ENCODE results near the gene SAMD13. TPM values are rescaled to one million over a fixed set of nuclear protein-coding genes. Genes with fewer than 3 reads are reported as not detected.

SAMD13 gene
- polyA plus RNA-seq, 1 experiment, result 0.20 TPM

DNA sequence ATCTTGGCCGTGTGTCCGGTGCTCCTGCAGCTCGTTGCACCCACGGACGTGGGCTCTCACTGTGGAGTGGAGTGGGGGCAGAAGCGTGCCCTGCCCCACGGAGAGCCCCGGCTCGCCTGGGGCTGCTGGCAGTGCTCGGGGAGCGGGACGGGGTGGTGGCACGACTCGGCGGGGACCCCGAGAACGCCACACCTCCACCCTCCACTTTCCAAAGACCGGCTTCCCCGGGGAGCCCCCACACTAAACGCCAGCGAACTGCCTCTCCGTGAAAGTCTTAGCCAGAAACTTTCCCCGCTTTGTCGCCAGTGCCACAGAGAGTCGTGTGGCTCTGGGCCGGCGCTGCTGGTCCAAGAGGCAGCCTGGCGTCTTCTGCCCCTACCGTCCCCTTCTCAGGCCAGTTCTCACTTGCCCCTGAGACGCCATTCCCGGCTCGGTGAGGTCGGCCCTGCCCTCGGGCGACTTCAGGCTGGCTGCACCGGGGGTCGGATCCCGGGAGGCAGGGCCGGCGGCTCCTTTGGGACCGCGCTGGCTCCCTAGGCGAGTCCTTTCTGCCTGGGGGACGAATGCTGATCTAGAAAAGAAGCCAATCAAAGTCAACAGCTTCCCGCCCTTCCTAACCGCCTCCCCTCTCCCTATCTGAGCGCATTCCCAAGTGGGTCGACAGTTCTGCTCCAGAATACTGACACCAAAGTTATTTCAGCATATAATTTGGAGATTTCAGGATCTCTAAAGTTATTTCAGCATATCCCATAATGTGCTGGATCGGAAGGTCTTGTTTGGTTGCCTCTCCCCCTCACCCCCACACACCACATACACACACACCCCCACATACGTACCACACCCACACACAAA is 2.6 kb upstream of the SAMD13 start:
- ChIA-PET POLR2A (interaction anchor here (0.6 kb wide), 1 partner anchor 28 kb away, joined by 3 read pairs; no protein-coding TSS in a partner anchor), CTCF (interaction anchor here (0.6 to 1.0 kb wide), 3 partner anchors 15 to 484 kb away, joined by 3 to 4 read pairs (median 3); no protein-coding TSS in a partner anchor)
- TF ChIP-seq, protein P1, sequence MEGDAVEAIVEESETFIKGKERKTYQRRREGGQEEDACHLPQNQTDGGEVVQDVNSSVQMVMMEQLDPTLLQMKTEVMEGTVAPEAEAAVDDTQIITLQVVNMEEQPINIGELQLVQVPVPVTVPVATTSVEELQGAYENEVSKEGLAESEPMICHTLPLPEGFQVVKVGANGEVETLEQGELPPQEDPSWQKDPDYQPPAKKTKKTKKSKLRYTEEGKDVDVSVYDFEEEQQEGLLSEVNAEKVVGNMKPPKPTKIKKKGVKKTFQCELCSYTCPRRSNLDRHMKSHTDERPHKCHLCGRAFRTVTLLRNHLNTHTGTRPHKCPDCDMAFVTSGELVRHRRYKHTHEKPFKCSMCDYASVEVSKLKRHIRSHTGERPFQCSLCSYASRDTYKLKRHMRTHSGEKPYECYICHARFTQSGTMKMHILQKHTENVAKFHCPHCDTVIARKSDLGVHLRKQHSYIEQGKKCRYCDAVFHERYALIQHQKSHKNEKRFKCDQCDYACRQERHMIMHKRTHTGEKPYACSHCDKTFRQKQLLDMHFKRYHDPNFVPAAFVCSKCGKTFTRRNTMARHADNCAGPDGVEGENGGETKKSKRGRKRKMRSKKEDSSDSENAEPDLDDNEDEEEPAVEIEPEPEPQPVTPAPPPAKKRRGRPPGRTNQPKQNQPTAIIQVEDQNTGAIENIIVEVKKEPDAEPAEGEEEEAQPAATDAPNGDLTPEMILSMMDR (IDR thresholded peaks at IDR 0.05; ENCODE audit: insufficient read depth, low read depth, low read length), result no peak
- Histone ChIP-seq H3K27me3 (ENCODE audit: control insufficient read depth, insufficient read depth, low read length) (no peaks in the 10 kb centered on the region), H3K36me3 (ENCODE audit: control insufficient read depth, insufficient read depth, low read length) (no peaks in the 10 kb centered on the region), H3K4me3 (ENCODE audit: low read depth, low read length) (peak overlapping the region; percentile 71)
- DNase-seq (ENCODE audit: low read depth), result no peak

DNA sequence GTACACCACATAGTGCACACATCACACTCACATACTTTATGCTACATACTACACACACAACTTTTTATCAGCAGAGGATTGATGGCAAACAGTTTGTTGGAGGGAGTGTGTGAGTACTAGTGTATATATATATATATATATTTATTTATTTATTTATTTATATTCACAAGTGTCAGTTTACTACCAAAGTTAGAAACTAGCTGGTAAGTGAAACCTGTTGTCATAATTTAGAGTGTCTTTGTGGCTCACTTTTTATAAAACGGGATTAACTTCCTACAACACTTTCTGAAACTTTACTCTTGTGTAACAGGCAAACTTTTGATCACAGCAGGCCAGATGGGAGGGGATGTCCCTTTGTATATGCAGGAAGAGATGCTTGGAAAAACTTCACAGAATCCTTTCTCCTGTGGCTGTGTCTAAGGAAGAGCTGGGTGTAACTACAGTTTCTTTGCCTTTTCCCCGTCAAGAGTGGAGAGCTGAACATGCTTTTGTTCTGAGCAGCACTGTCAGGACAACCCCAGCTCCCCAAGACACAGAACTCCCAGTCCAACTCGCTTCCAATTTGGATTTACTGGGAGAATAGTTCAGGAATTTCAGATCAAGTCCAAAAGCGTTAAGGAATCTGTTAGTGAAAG is 1.9 kb upstream of the SAMD13 start:
- TF ChIP-seq, protein P1 (IDR thresholded peaks at IDR 0.05; ENCODE audit: insufficient read depth, low read depth, low read length), result no peak
- DNase-seq (ENCODE audit: low read depth), result no peak
- H3K27me3 ChIP-seq (ENCODE audit: control insufficient read depth, insufficient read depth, low read length), result no peaks in the 10 kb centered on the region
- ChIA-PET POLR2A (no interaction called here), CTCF (no interaction called here)
- no peaks in the 10 kb centered on the region for H3K36me3 ChIP-seq (ENCODE audit: control insufficient read depth, insufficient read depth, low read length)
- no peak overlapping the region; the same call in 1 of the 2 replicates for H3K4me3 ChIP-seq (ENCODE audit: low read depth, low read length)

DNA sequence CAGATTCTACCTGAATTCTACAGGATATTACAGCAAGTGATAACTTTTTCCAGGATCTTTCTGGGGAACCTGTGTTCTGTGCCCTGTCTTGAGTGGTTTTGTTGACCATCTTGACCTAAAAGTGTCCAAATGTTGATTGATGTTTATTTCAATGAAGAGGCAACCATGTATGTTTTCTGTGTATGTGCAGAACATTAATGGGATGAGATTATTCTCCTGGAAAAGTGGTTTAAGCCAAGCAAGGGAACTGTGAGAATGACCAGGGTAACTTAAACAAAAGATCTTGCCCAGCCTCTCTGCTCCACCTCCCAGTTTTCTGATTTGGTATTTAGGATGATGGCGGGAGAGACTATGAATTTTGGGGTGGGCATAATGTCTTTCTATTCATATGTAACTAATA is 1.0 kb upstream of the SAMD13 start:
- Histone ChIP-seq H3K27me3 (ENCODE audit: control insufficient read depth, insufficient read depth, low read length) (no peaks in the 10 kb centered on the region), H3K4me3 (ENCODE audit: low read depth, low read length) (no peak overlapping the region), H3K36me3 (ENCODE audit: control insufficient read depth, insufficient read depth, low read length) (no peaks in the 10 kb centered on the region)
- CTCF ChIA-PET, result no interaction called here
- DNase-seq (ENCODE audit: low read depth), result no peak
- TF ChIP-seq, protein P1 (IDR thresholded peaks at IDR 0.05; ENCODE audit: insufficient read depth, low read depth, low read length), result no peak
- POLR2A ChIA-PET, result no interaction called here

DNA sequence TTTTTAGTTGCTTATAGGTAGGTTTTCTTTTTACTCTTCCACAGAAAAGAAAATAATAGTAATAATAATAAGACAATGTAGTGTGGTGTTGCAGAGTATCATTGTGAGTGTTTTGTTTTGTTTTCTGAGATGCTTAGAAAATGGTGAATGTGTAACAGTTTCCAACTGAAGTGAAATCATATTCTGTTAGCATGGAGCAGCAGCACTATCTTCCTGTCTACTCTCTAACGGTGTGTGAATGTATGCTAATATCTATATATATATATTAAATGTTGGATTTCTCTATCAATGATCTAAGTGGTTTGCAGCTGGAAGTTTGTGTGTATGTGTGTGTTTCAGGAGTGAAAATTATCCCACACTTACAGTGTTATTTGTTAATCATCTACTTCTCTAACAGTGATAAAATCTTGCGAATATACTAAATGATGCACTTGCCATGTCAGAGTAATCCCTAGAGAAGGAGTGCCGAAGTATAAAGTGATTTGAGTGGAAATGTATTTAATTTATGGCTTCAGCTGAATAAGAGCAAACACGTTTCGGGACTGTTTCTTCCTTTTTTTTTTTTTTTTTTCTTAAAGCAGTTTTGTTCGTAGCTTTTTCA is 377 bp downstream of the SAMD13 start:
- no peaks in the 10 kb centered on the region for H3K27me3 ChIP-seq (ENCODE audit: control insufficient read depth, insufficient read depth, low read length)
- H3K4me3 ChIP-seq (ENCODE audit: low read depth, low read length), result no peak overlapping the region
- ChIA-PET CTCF (interaction anchor here (0.6 kb wide), 1 partner anchor 181 kb away, joined by 3 read pairs; no protein-coding TSS in a partner anchor), POLR2A (interaction anchor here (0.6 kb wide), 1 partner anchor 230 kb away, joined by 3 read pairs; no protein-coding TSS in a partner anchor)
- DNase-seq (ENCODE audit: low read depth), result no peak
- no peaks in the 10 kb centered on the region for H3K36me3 ChIP-seq (ENCODE audit: control insufficient read depth, insufficient read depth, low read length)
- TF ChIP-seq, protein P1 (IDR thresholded peaks at IDR 0.05; ENCODE audit: insufficient read depth, low read depth, low read length), result no peak

Measured in BJ (cell line).